Activated T-cell treated with anti-CD3 and anti-CD28 coated beads, Interleukin-2, amount 50 U/mL, for 24 hours (primary cell): ENCODE results near the gene ERAL1.
"Not testable (repeated sequence)": the region's sequence is repeated elsewhere in the genome, so short reads cannot be mapped to it uniquely, and the experiment has no call there.

ENCODE experiments used
- DNase-seq: peaks from one replicate; pipeline ENCODE4 v3.0.0-alpha.2; 2020
- H3K27ac Mint-ChIP-seq: 2 replicates; pipeline ENCODE4 v1.8.0; 2020; ENCODE audit warnings: mild to moderate bottlenecking, mixed read lengths
- H3K27me3 Mint-ChIP-seq: 2 replicates; pipeline ENCODE4 v1.8.0; 2020; ENCODE audit warnings: mixed read lengths
- H3K36me3 Mint-ChIP-seq: 2 replicates; pipeline ENCODE4 v1.8.0; 2020; ENCODE audit warnings: low read depth, mixed read lengths
- H3K4me1 Mint-ChIP-seq: 2 replicates; pipeline ENCODE4 v1.8.0; 2020; ENCODE audit warnings: low read depth, mixed read lengths
- H3K4me3 Mint-ChIP-seq: 2 replicates; pipeline ENCODE4 v1.8.0; 2020; ENCODE audit warnings: mild to moderate bottlenecking, moderate library complexity, mixed read lengths
- H3K9me3 Mint-ChIP-seq: 2 replicates; pipeline ENCODE4 v1.8.0; 2020; ENCODE audit warnings: mixed read lengths

Gene ERAL1

GRCh38 chr17:28879886-28880571 lies 25.2 kb downstream of the ERAL1 start:
- H3K4me1 Mint-ChIP-seq = peaks cover 35% of the 10 kb centered on the region
- no peak overlapping the region for H3K4me3 Mint-ChIP-seq
- H3K27ac Mint-ChIP-seq = peak overlapping the region; percentile 24
- H3K9me3 Mint-ChIP-seq = no peaks in the 10 kb centered on the region
- no peak for DNase-seq
- peaks cover 70% of the 10 kb centered on the region for H3K36me3 Mint-ChIP-seq
- H3K27me3 Mint-ChIP-seq = no peaks in the 10 kb centered on the region

DNA sequence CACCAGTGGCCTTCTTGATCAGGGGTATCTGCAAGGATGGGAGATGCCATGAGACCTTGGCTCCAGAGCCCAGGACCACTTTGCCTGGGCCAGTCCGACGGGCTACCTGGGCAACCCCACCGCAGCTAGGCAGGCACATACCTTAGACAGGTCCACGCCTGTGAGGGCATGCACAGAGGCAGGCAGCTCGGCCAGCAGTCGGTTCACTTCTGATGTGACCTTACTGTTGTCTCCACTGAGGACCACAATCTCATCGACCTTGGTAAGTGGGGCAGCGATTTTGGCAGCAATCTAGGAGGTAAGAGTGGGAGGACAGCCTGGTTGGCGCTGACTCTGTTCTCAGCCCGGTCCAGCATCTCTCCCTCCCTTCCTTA lies 25.7 kb downstream of the ERAL1 start:
- Mint-ChIP-seq H3K27me3 (no peaks in the 10 kb centered on the region), H3K36me3 (peaks cover 76% of the 10 kb centered on the region)

DNA sequence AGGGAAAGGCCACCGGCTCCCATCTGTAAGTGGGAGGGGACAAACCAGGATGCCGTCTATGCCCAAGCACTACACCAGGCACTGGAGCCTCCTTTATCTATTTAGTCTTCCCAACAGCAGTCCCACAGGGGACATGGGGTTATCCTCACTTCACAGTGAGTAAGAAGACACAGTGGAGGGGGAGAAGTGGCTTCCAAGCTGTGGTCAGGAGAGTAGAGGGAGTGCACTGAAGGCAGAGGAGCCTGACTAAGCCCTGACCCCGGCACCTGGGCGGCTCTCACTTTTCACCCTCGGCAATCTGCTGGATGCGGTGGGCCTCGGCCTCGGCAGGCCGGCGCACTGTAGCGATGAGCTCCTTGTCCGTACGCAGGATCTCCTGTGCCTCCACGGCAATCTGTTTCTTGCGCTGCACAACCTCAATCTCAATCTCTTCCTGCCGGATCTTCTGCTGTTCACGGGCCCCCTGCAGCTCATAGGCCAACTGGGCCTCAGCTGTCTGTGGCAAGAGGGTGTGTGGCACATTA lies 26.8 kb downstream of the ERAL1 start:
- Mint-ChIP-seq H3K9me3 (no peaks in the 10 kb centered on the region), H3K27ac (peak overlapping the region; percentile 37), H3K4me1 (peaks cover 20% of the 10 kb centered on the region), H3K36me3 (peaks cover 81% of the 10 kb centered on the region), H3K27me3 (no peaks in the 10 kb centered on the region), H3K4me3 (no peak overlapping the region)
- no peak for DNase-seq

More for the DNA sequence above, 25.7 kb downstream of the ERAL1 start:
- Mint-ChIP-seq H3K4me3 (no peak overlapping the region), H3K9me3 (no peaks in the 10 kb centered on the region), H3K27ac (no peak overlapping the region), H3K4me1 (peaks cover 31% of the 10 kb centered on the region)
- DNase-seq = no peak

- Mint-ChIP-seq H3K36me3 (peaks cover 80% of the 10 kb centered on the region), H3K27me3 (no peaks in the 10 kb centered on the region), H3K9me3 (no peaks in the 10 kb centered on the region), H3K4me1 (peaks cover 14% of the 10 kb centered on the region), H3K27ac (peak overlapping the region; percentile 37), H3K4me3 (no peak overlapping the region)
- DNase-seq = no peak
These were observed 27.5 kb downstream of the ERAL1 start for GRCh38 chr17:28882154-28882895.

GRCh38 chr17:28883967-28884702 lies 29.3 kb downstream of the ERAL1 start:
- Mint-ChIP-seq H3K9me3 (no peaks in the 10 kb centered on the region), H3K36me3 (peaks cover 70% of the 10 kb centered on the region), H3K27me3 (no peaks in the 10 kb centered on the region), H3K4me1 (peaks cover 9% of the 10 kb centered on the region), H3K27ac (peak overlapping the region; percentile 59), H3K4me3 (no peak overlapping the region)
- DNase-seq = no peak

DNA sequence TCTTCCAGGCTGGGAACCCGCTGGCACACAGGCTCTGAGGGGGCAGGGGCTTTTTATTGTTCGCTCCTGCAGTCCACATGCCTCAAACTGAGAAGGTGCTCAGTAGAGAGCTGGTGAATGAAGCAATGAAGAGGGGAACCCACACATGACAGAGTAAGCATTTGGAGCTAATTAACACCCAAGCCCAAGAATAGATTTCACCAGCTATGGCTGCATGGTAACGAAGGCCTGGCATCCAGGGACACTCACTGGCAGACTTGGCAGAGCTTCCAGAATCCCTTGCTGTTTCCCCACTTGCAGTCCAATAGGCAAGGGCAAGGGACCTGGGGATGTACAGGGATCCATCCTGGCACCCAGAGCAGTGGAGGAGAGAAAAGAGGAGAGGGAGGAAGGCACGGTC lies 30.5 kb downstream of the ERAL1 start:
- Mint-ChIP-seq H3K9me3 (no peaks in the 10 kb centered on the region), H3K27ac (peak overlapping the region; percentile 30), H3K27me3 (no peaks in the 10 kb centered on the region), H3K4me3 (no peak overlapping the region), H3K36me3 (peaks cover 62% of the 10 kb centered on the region), H3K4me1 (peaks cover 15% of the 10 kb centered on the region)
- no peak for DNase-seq

- Mint-ChIP-seq H3K4me1 (peaks cover 19% of the 10 kb centered on the region), H3K9me3 (no peaks in the 10 kb centered on the region), H3K4me3 (no peak overlapping the region), H3K36me3 (peaks cover 57% of the 10 kb centered on the region), H3K27ac (no peak overlapping the region), H3K27me3 (no peaks in the 10 kb centered on the region)
- no peak for DNase-seq
These were observed 31.1 kb downstream of the ERAL1 start for GRCh38 chr17:28885951-28886350.

DNA sequence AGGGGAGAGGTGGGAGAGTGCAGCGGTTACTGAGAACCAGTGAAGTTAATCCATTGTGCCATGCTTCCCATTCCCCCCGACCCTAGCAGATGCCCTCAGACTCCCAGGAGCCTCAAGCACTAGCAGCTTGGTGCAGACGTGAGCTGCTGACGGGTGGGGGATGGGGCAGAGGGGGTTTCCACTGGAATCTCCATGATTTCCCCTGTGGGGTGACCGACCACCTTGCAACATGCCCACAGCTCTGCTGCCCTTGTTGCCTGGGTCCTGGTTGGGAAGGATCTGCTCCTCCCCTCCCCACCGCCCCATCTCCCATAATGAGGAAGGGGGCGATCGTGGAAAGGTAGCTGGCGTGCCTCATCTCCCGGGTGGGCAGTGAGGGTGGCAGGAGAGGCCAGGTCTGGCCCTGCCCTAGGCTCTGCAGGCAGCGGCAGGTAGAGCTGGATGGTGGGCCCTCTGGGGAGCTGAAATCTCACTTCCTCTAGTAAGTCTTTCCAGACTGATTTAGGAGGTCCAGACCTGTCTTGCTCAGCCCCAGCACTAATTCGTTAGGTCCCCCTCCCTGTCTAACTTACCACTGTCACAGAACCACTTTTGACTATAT lies 33.2 kb downstream of the ERAL1 start:
- Mint-ChIP-seq H3K36me3 (peaks cover 54% of the 10 kb centered on the region), H3K9me3 (no peaks in the 10 kb centered on the region), H3K4me1 (peaks cover 37% of the 10 kb centered on the region), H3K27me3 (no peaks in the 10 kb centered on the region), H3K4me3 (no peak overlapping the region), H3K27ac (peak overlapping the region; percentile 11)
- DNase-seq = no peak

GRCh38 chr17:28888832-28889231 lies 34.0 kb downstream of the ERAL1 start:
- Mint-ChIP-seq H3K4me3 (no peak overlapping the region), H3K36me3 (peaks cover 54% of the 10 kb centered on the region), H3K27ac (no peak overlapping the region), H3K9me3 (no peaks in the 10 kb centered on the region), H3K27me3 (no peaks in the 10 kb centered on the region), H3K4me1 (peaks cover 45% of the 10 kb centered on the region)
- DNase-seq = no peak

DNA sequence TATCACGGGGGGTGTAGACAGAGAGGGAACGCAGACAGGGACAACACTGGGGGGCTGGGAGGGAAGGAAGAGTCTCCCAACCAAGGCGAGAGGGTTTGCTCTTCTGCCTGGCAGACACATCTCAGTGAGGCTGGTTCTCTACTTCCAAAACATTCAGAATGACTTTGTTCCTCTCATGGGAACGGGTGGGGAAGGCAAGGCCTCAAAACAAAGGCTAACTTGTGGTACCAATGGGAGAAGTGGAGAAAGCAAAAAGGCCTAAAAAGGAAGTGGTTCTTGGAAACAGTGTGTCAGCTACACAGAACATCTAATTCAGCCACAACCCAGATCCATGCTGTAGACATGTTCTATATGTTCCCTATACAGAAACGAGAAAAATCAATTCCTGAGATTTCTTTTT lies 35.2 kb downstream of the ERAL1 start:
- H3K9me3 Mint-ChIP-seq = no peaks in the 10 kb centered on the region
- H3K4me3 Mint-ChIP-seq = no peak overlapping the region
- H3K27me3 Mint-ChIP-seq = no peaks in the 10 kb centered on the region
- peak overlapping the region; percentile 77 for H3K27ac Mint-ChIP-seq
- H3K4me1 Mint-ChIP-seq = peaks cover 51% of the 10 kb centered on the region
- peaks cover 43% of the 10 kb centered on the region for H3K36me3 Mint-ChIP-seq
- no peak for DNase-seq

GRCh38 chr17:28891201-28891600 lies 36.4 kb downstream of the ERAL1 start:
- DNase-seq = no peak

GRCh38 chr17:28892024-28892423 lies 37.2 kb downstream of the ERAL1 start:
- H3K27ac Mint-ChIP-seq = peak overlapping the region; percentile 87
- peaks cover 68% of the 10 kb centered on the region for H3K4me1 Mint-ChIP-seq
- peak overlapping the region; percentile 46 for H3K4me3 Mint-ChIP-seq
- H3K27me3 Mint-ChIP-seq = no peaks in the 10 kb centered on the region
- no peaks in the 10 kb centered on the region for H3K9me3 Mint-ChIP-seq
- DNase-seq = no peak
- peaks cover 48% of the 10 kb centered on the region for H3K36me3 Mint-ChIP-seq

More at GRCh38 chr17:28891201-28891600, 36.4 kb downstream of the ERAL1 start:
- H3K4me1 Mint-ChIP-seq = peaks cover 61% of the 10 kb centered on the region
- H3K36me3 Mint-ChIP-seq = peaks cover 42% of the 10 kb centered on the region
- peak overlapping the region; percentile 46 for H3K4me3 Mint-ChIP-seq
- peak overlapping the region; percentile 87 for H3K27ac Mint-ChIP-seq
- H3K9me3 Mint-ChIP-seq = no peaks in the 10 kb centered on the region
- H3K27me3 Mint-ChIP-seq = no peaks in the 10 kb centered on the region

GRCh38 chr17:28893248-28894183 lies 38.7 kb downstream of the ERAL1 start:
- Mint-ChIP-seq H3K27ac (peak overlapping the region; percentile 99), H3K4me1 (peaks cover 74% of the 10 kb centered on the region), H3K4me3 (peak overlapping the region; percentile 73), H3K36me3 (peaks cover 55% of the 10 kb centered on the region)
- not testable (repeated sequence) for H3K9me3 Mint-ChIP-seq, H3K27me3 Mint-ChIP-seq
- peak; percentile 56 for DNase-seq
